Measurements from ENCODE around the gene GRHPR.

The GRHPR gene

DNA sequence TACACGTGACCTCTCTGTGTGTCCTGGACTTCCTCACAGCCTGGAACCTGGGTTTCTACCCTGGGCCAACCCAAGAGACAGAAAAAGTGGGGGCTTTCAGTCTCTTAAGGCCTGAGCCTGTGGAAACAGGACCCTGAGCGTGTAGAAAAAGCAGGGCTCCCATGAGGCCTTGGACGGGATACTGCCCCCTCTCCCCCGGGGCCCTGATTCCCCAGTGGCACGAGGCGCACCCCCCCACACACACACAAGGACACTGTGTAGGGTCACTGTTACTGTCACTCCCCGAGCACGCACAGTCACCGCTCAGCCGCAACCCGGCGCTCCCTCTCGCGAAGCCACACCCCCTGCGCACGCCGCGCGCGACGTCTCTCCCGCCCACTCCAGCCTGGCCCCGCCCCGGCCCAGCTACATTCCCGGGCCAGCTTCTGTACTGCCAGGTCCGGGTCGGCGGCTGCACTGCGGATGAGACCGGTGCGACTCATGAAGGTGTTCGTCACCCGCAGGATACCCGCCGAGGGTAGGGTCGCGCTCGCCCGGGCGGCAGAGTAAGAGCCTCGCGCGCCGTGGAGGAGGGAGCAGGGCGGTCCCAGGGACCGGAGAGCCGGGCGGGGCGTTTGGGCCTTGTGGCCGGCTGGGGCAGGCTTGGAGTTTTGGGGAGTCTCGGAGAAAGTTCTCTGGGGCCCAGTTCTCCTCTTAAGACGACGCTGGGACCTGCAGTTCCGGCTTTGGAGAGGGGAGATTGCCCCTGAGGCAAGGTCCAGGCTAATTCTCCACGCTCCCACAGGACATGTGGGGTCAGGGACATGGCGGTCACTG is at the start of gene GRHPR:
Gene GRHPR (plus strand): TSS at position 408 of the 816 bp plus-strand sequence. CDS start 55 bp downstream, at position 463.
- Histone ChIP-seq H3K9me3 (ENCODE audit: control insufficient read depth in 1 of 2, low read length in 2 of 2) (no peaks in the 10 kb centered on the region), H3K4me3 (ENCODE audit: low read depth in 1 of 2, low read length in 2 of 2) (peak within 1 kb of the TSS; percentile 73 to 74), H3K36me3 (ENCODE audit: control insufficient read depth in 1 of 2, insufficient read depth in 2 of 2, low read length in 2 of 2) (peaks cover 12 to 14% of the 10 kb centered on the region in 2 donors), H3K27me3 (ENCODE audit: low read depth, low read length) (no peaks in the 10 kb centered on the region), H3K27ac (ENCODE audit: low read length) (peak within 1 kb of the TSS; percentile 79), H3K4me1 (ENCODE audit: control insufficient read depth in 1 of 2, insufficient read depth in 2 of 2, low read length in 2 of 2) (peaks cover 8 to 27% of the 10 kb centered on the region in 2 donors)

DNA sequence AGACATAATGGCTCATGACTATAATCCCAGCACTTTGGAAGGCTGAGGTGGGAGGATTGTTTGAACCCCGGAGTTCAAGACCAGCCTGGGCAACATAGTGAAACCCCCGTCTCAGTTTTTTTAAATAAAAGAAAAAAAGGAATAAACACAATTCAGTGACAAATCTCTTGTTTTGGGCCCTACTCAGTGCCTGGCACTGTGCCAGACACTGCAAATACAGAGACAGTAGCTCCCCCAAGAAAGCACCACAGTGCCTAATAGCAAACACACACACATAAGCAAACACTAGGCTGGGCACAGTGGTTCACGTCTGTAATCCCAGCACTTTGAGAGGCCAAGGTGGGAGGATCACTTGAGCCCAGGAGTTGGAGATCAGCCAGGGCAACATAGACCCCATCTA is 49.7 kb upstream of the GRHPR start:
- Histone ChIP-seq H3K4me1 (ENCODE audit: control insufficient read depth in 1 of 2, insufficient read depth in 2 of 2, low read length in 2 of 2) (no peaks in the 10 kb centered on the region), H3K4me3 (ENCODE audit: low read depth in 1 of 2, low read length in 2 of 2) (no peak overlapping the region), H3K36me3 (ENCODE audit: control insufficient read depth in 1 of 2, insufficient read depth in 2 of 2, low read length in 2 of 2) (no peaks in the 10 kb centered on the region), H3K27ac (ENCODE audit: low read length) (no peak overlapping the region), H3K27me3 (ENCODE audit: low read depth, low read length) (no peaks in the 10 kb centered on the region), H3K9me3 (ENCODE audit: control insufficient read depth in 1 of 2, low read length in 2 of 2) (no peaks in the 10 kb centered on the region)

DNA sequence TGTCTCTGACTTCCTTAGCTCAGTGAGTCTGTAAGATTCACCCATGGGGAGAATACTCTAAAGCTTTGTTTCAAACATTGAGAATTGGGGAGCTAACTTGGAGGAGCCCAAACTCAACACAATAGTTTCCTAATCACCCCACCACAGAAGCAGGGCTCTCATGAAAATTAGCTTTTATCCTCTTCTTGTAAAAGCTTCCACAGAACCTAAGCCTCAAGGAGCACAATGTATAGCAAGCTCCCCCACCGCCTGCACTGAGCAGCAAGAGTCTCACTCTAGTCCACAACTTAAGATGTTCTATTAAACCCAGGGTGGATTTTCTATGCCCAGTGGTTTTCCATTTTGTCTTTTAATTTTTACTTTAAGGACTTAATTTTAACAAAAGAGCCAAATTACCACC is 48.9 kb upstream of the GRHPR start:
- Histone ChIP-seq H3K36me3 (ENCODE audit: control insufficient read depth in 1 of 2, insufficient read depth in 2 of 2, low read length in 2 of 2) (no peaks in the 10 kb centered on the region), H3K27me3 (ENCODE audit: low read depth, low read length) (no peaks in the 10 kb centered on the region), H3K4me1 (ENCODE audit: control insufficient read depth in 1 of 2, insufficient read depth in 2 of 2, low read length in 2 of 2) (no peaks in the 10 kb centered on the region), H3K27ac (ENCODE audit: low read length) (no peak overlapping the region), H3K4me3 (ENCODE audit: low read depth in 1 of 2, low read length in 2 of 2) (no peak overlapping the region), H3K9me3 (ENCODE audit: control insufficient read depth in 1 of 2, low read length in 2 of 2) (no peaks in the 10 kb centered on the region)

DNA sequence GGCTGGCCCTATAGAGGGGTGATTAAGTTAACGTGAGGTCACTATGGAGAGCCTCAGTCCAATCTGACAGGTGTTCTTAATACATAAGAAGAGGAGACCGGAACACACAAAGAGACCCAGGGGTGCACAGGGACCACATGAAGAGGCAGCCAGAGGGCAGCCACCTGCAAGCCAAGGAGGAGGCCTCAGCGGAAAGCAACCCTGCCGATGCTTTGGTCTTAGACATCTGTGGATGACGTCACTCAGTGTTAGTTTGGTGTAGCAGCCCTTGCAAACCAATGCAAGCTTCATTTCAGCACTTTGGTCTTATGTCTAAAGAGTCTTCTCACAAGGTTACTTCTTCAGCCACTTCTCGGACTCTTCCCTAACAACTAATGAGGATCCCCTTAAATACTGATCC is 47.6 kb upstream of the GRHPR start:
- Histone ChIP-seq H3K4me1 (ENCODE audit: control insufficient read depth in 1 of 2, insufficient read depth in 2 of 2, low read length in 2 of 2) (no peaks in the 10 kb centered on the region), H3K9me3 (ENCODE audit: control insufficient read depth in 1 of 2, low read length in 2 of 2) (no peaks in the 10 kb centered on the region), H3K4me3 (ENCODE audit: low read depth in 1 of 2, low read length in 2 of 2) (no peak overlapping the region), H3K27me3 (ENCODE audit: low read depth, low read length) (no peaks in the 10 kb centered on the region), H3K36me3 (ENCODE audit: control insufficient read depth in 1 of 2, insufficient read depth in 2 of 2, low read length in 2 of 2) (no peaks in the 10 kb centered on the region), H3K27ac (ENCODE audit: low read length) (no peak overlapping the region)

GRCh38 chr9:37377688-37378612 is 44.5 kb upstream of the GRHPR start:
- Histone ChIP-seq H3K36me3 (ENCODE audit: control insufficient read depth in 1 of 2, insufficient read depth in 2 of 2, low read length in 2 of 2) (no peaks in the 10 kb centered on the region), H3K27me3 (ENCODE audit: low read depth, low read length) (no peaks in the 10 kb centered on the region), H3K4me1 (ENCODE audit: control insufficient read depth in 1 of 2, insufficient read depth in 2 of 2, low read length in 2 of 2) (no peaks in the 10 kb centered on the region), H3K9me3 (ENCODE audit: control insufficient read depth in 1 of 2, low read length in 2 of 2) (no peaks in the 10 kb centered on the region), H3K27ac (ENCODE audit: low read length) (no peak overlapping the region), H3K4me3 (ENCODE audit: low read depth in 1 of 2, low read length in 2 of 2) (no peak overlapping the region)

GRCh38 chr9:37378613-37379004 is 43.9 kb upstream of the GRHPR start:
- Histone ChIP-seq H3K27me3 (ENCODE audit: low read depth, low read length) (no peaks in the 10 kb centered on the region), H3K4me3 (ENCODE audit: low read depth in 1 of 2, low read length in 2 of 2) (no peak overlapping the region), H3K36me3 (ENCODE audit: control insufficient read depth in 1 of 2, insufficient read depth in 2 of 2, low read length in 2 of 2) (no peaks in the 10 kb centered on the region), H3K4me1 (ENCODE audit: control insufficient read depth in 1 of 2, insufficient read depth in 2 of 2, low read length in 2 of 2) (no peaks in the 10 kb centered on the region), H3K9me3 (ENCODE audit: control insufficient read depth in 1 of 2, low read length in 2 of 2) (no peaks in the 10 kb centered on the region), H3K27ac (ENCODE audit: low read length) (no peak overlapping the region)

- Histone ChIP-seq H3K27ac (ENCODE audit: low read length) (no peak overlapping the region), H3K36me3 (ENCODE audit: control insufficient read depth in 1 of 2, insufficient read depth in 2 of 2, low read length in 2 of 2) (no peaks in the 10 kb centered on the region), H3K27me3 (ENCODE audit: low read depth, low read length) (no peaks in the 10 kb centered on the region), H3K4me1 (ENCODE audit: control insufficient read depth in 1 of 2, insufficient read depth in 2 of 2, low read length in 2 of 2) (no peaks in the 10 kb centered on the region), H3K9me3 (ENCODE audit: control insufficient read depth in 1 of 2, low read length in 2 of 2) (no peaks in the 10 kb centered on the region), H3K4me3 (ENCODE audit: low read depth in 1 of 2, low read length in 2 of 2) (no peak overlapping the region)
These were observed 42.7 kb upstream of the GRHPR start for GRCh38 chr9:37379835-37380234.

GRCh38 chr9:37380570-37380969 is 41.9 kb upstream of the GRHPR start:
- H3K27ac ChIP-seq (ENCODE audit: low read length) = no peak overlapping the region
- H3K9me3 ChIP-seq (ENCODE audit: control insufficient read depth in 1 of 2, low read length in 2 of 2) = no peaks in the 10 kb centered on the region
- H3K27me3 ChIP-seq (ENCODE audit: low read depth, low read length) = no peaks in the 10 kb centered on the region
- no peak overlapping the region for H3K4me3 ChIP-seq (ENCODE audit: low read depth in 1 of 2, low read length in 2 of 2)
- H3K4me1 ChIP-seq (ENCODE audit: control insufficient read depth in 1 of 2, insufficient read depth in 2 of 2, low read length in 2 of 2) = no peaks in the 10 kb centered on the region
- no peaks in the 10 kb centered on the region for H3K36me3 ChIP-seq (ENCODE audit: control insufficient read depth in 1 of 2, insufficient read depth in 2 of 2, low read length in 2 of 2)

- no peaks in the 10 kb centered on the region for H3K9me3 ChIP-seq (ENCODE audit: control insufficient read depth in 1 of 2, low read length in 2 of 2)
- no peak overlapping the region for H3K27ac ChIP-seq (ENCODE audit: low read length)
- no peaks in the 10 kb centered on the region for H3K36me3 ChIP-seq (ENCODE audit: control insufficient read depth in 1 of 2, insufficient read depth in 2 of 2, low read length in 2 of 2)
- no peaks in the 10 kb centered on the region for H3K4me1 ChIP-seq (ENCODE audit: control insufficient read depth in 1 of 2, insufficient read depth in 2 of 2, low read length in 2 of 2)
- no peak overlapping the region for H3K4me3 ChIP-seq (ENCODE audit: low read depth in 1 of 2, low read length in 2 of 2)
- H3K27me3 ChIP-seq (ENCODE audit: low read depth, low read length) = no peaks in the 10 kb centered on the region
These were observed 41.3 kb upstream of the GRHPR start for GRCh38 chr9:37381094-37381741.

- H3K27me3 ChIP-seq (ENCODE audit: low read depth, low read length) = no peaks in the 10 kb centered on the region
- no peak overlapping the region for H3K27ac ChIP-seq (ENCODE audit: low read length)
These were observed 40.1 kb upstream of the GRHPR start for GRCh38 chr9:37382161-37382981.

More at GRCh38 chr9:37382161-37382981, 40.1 kb upstream of the GRHPR start:
- no peaks in the 10 kb centered on the region for H3K9me3 ChIP-seq (ENCODE audit: control insufficient read depth in 1 of 2, low read length in 2 of 2)
- no peaks in the 10 kb centered on the region for H3K36me3 ChIP-seq (ENCODE audit: control insufficient read depth in 1 of 2, insufficient read depth in 2 of 2, low read length in 2 of 2)
- H3K4me3 ChIP-seq (ENCODE audit: low read depth in 1 of 2, low read length in 2 of 2) = no peak overlapping the region
- H3K4me1 ChIP-seq (ENCODE audit: control insufficient read depth in 1 of 2, insufficient read depth in 2 of 2, low read length in 2 of 2) = no peaks in the 10 kb centered on the region
